Endothelial cell of umbilical vein (primary cell): ENCODE data around the gene GALNT3. TPM values are rescaled to one million over a fixed set of nuclear protein-coding genes. Genes with fewer than 3 reads are reported as not detected.

Experiments
- BruUV-seq: library from RNA; stranded (reverse); fragments of 400-500 nt; replicated peaks from 2 replicates; lab custom pipeline; 2021; lab: Mats Ljungman, UMichigan
- CTCF ChIA-PET: fragments of 300-600, 350-600 bp; sonication (Branson Sonifier 250); formaldehyde crosslinking; loops from one replicate; lab custom pipeline; 2021; ENCODE audit warnings: antibody characterized with exemption, inconsistent platforms; lab: Charles Lee
- POLR2A ChIA-PET: fragments of 300-600, 350-600 bp; sonication (Branson Sonifier 250); formaldehyde crosslinking; loops from one replicate; lab custom pipeline; 2021; ENCODE audit warnings: antibody characterized with exemption, inconsistent platforms; lab: Charles Lee
- DNase-seq: peaks from one replicate; pipeline ENCODE4 v3.0.0-alpha.2; 2011; ENCODE audit warnings: low read depth, low spot score
- FAIRE-seq: peaks from 2 replicates; lab custom pipeline; 2011; peaks lifted over from hg19 to GRCh38; lab: Jason Lieb, UNC
- H2AFZ ChIP-seq: 2 replicates; pipeline ENCODE4 v1.6.0; 2012; ENCODE audit warnings: low read depth, low read length, control low read depth, inconsistent platforms
- H3K27ac ChIP-seq: 2 replicates; pipeline ENCODE4 v1.5.1; 2011; ENCODE audit warnings: low read depth, mild to moderate bottlenecking, control low read depth, low read length, moderate library complexity; ENCODE audit not compliant: insufficient read depth
- H3K27me3 ChIP-seq, 2 experiments: 2 replicates each; pipeline versions ENCODE4 v1.6.0 to v1.6.1; 2011; ENCODE audit warnings: low read length in 2 of 2, mixed read lengths in 1 of 2; ENCODE audit not compliant: control insufficient read depth in 2 of 2, insufficient read depth in 2 of 2
- H3K36me3 ChIP-seq, 2 experiments: 2 replicates in 1 of 2; 3 replicates in 1 of 2; pipeline ENCODE4 v1.5.1; 2011; ENCODE audit warnings: low read length in 2 of 2, mild to moderate bottlenecking in 1 of 2, moderate library complexity in 1 of 2; ENCODE audit not compliant: control insufficient read depth in 2 of 2, insufficient read depth in 2 of 2; ENCODE audit errors: extremely low read depth in 1 of 2
- H3K4me1 ChIP-seq: 3 replicates; pipeline ENCODE4 v1.5.1; 2011; ENCODE audit warnings: mild to moderate bottlenecking, low read length; ENCODE audit not compliant: control insufficient read depth, insufficient read depth; ENCODE audit errors: extremely low read depth
- H3K4me2 ChIP-seq: 2 replicates; pipeline ENCODE4 v1.6.1; 2011; ENCODE audit warnings: low read length, control low read depth, mixed read lengths; ENCODE audit not compliant: insufficient read depth
- H3K4me3 ChIP-seq, 3 experiments: fragments of 200-600 bp in 1 of 3; sonication (generic), shearing (Covaris generic) in 1 of 3; replicated peaks in 1 of 3; 2 replicates each; pipeline ENCODE4 v1.5.1; 2011 to 2016; ENCODE audit warnings: control low read depth in 3 of 3, low read length in 3 of 3, mild to moderate bottlenecking in 2 of 3, inconsistent platforms in 1 of 3, low read depth in 1 of 3, moderate library complexity in 1 of 3; ENCODE audit not compliant: insufficient read depth in 1 of 3
- H3K79me2 ChIP-seq: 2 replicates; pipeline ENCODE4 v1.6.0; 2012; ENCODE audit warnings: low read length, inconsistent platforms; ENCODE audit not compliant: control insufficient read depth, insufficient read depth
- H3K9ac ChIP-seq: replicated peaks from 2 replicates; pipeline ENCODE3; 2011; ENCODE audit warnings: low read length, control low read depth; ENCODE audit not compliant: insufficient read depth; ENCODE audit errors: extremely low read depth
- H3K9me1 ChIP-seq: replicated peaks from 3 replicates; pipeline ENCODE4 v1.6.0; 2011; ENCODE audit warnings: mild to moderate bottlenecking, low read length; ENCODE audit not compliant: control insufficient read depth, insufficient read depth; ENCODE audit errors: extremely low read depth
- H3K9me3 ChIP-seq: replicated peaks from 2 replicates; pipeline ENCODE4 v1.5.1; 2012; ENCODE audit warnings: low read length, inconsistent platforms; ENCODE audit not compliant: control insufficient read depth, insufficient read depth
- H4K20me1 ChIP-seq: replicated peaks from 2 replicates; pipeline ENCODE3; 2011; ENCODE audit warnings: mild to moderate bottlenecking, low read length; ENCODE audit not compliant: control insufficient read depth, insufficient read depth; ENCODE audit errors: extremely low read depth
- CTCF ChIP-seq, 2 donors: IDR thresholded peaks; 1 replicate in 1 of 2; 2 replicates in 1 of 2; pipeline ENCODE4 v1.5.1; 2011; ENCODE audit warnings: low read length in 2 of 2, mild to moderate bottlenecking in 2 of 2, moderate library complexity in 2 of 2, control low read depth in 1 of 2, inconsistent platforms in 1 of 2, low read depth in 1 of 2; ENCODE audit not compliant: insufficient read depth in 1 of 2; ENCODE audit errors: extremely low read depth in 1 of 2
- EZH2 ChIP-seq: IDR thresholded peaks from 2 replicates; pipeline ENCODE4 v1.6.1; 2012; ENCODE audit warnings: borderline replicate concordance, low read depth, mild to moderate bottlenecking, moderate library complexity, low read length, inconsistent platforms; ENCODE audit not compliant: severe bottlenecking
- FOS ChIP-seq: IDR thresholded peaks from 2 replicates; pipeline ENCODE4 v1.6.1; 2011; ENCODE audit warnings: mild to moderate bottlenecking, low read length, moderate library complexity, borderline replicate concordance; ENCODE audit not compliant: insufficient read depth
- GATA2 ChIP-seq: IDR thresholded peaks from 2 replicates; pipeline ENCODE4 v1.7.0; 2011; ENCODE audit warnings: low read depth, mild to moderate bottlenecking, moderate library complexity, mixed read lengths, low read length; ENCODE audit not compliant: insufficient read length, insufficient read depth
- MAX ChIP-seq: IDR thresholded peaks from 2 replicates; pipeline ENCODE4 v1.6.1; 2011; ENCODE audit not compliant: insufficient read depth, insufficient read length
- POLR2A ChIP-seq: IDR thresholded peaks from 2 replicates; pipeline ENCODE4 v1.6.1; 2012; ENCODE audit warnings: low read depth, mild to moderate bottlenecking, control low read depth, low read length
- POLR2AphosphoS5 ChIP-seq: IDR thresholded peaks from 2 replicates; pipeline ENCODE4 v1.6.1; 2012; ENCODE audit warnings: low read depth, mild to moderate bottlenecking, control low read depth, low read length, moderate library complexity; ENCODE audit not compliant: insufficient read depth
- dilution Hi-C: fragments of 300-500 bp; cut with MboI; formaldehyde crosslinking; loops from one replicate; pipeline ENCODE4 v1.15.0; 2019; ENCODE audit warnings: low sequenced_read_pairs; ENCODE audit not compliant: extremely low pct_ligation_motif_present
- intact Hi-C: fragments of 100-400 bp; cut with micrococcal nuclease; formaldehyde crosslinking; loops from one replicate; pipeline ENCODE4 v1.10.0; 2022
- polyA plus RNA-seq, 4 experiments: library from polyadenylated mRNA; depleted of rRNA in 3 of 4; stranded (reverse) in 3 of 4; unstranded in 1 of 4; fragments of >200 nt; gene quantifications; 2 replicates each; pipeline versions ENCODE4 v1.2.1 to v1.2.3, GENCODE V29; 2011 to 2012; ENCODE audit warnings: missing spikeins in 1 of 4
- total RNA-seq: library from RNA; stranded (reverse); gene quantifications from 2 replicates; pipeline ENCODE4 v1.2.3, GENCODE V29; 2021

Gene GALNT3
- total and polyA plus RNA-seq, 2 donors (not counting 3 experiments of a cell fraction or from before 2014, with no cell fraction given), result 0.07 to 0.82 TPM

- Histone ChIP-seq H3K4me2 (no peak overlapping the region), H3K4me3 (no peak overlapping the region), H3K79me2 (no peaks in the 10 kb centered on the region), H2AFZ (no peak overlapping the region), H3K27ac (no peak overlapping the region), H3K27me3 (no peaks in the 10 kb centered on the region), H3K9ac (no peak overlapping the region), H3K36me3 (no peaks in the 10 kb centered on the region), H3K4me1 (no peaks in the 10 kb centered on the region), H3K9me1 (no peaks in the 10 kb centered on the region), H3K9me3 (no peaks in the 10 kb centered on the region), H4K20me1 (no peaks in the 10 kb centered on the region)
- no peak for FAIRE-seq
- ChIA-PET POLR2A (no interaction called here), CTCF (interaction anchor here (1.2 kb wide), 1 partner anchor 128 kb away, joined by 4 read pairs; no protein-coding TSS in a partner anchor)
- intact Hi-C loops, result no loop called here
- dilution Hi-C loops, result no loop called here
- no peak for DNase-seq
- no TSS peak for BruUV-seq
- TF ChIP-seq POLR2A, result no peak
- TF ChIP-seq MAX, result no peak
- TF ChIP-seq POLR2AphosphoS5, result no peak
- TF ChIP-seq FOS, result no peak
- TF ChIP-seq GATA2, result no peak
- TF ChIP-seq CTCF (IDR thresholded peaks at IDR 0.05; ENCODE audit: extremely low read depth in 1 of 2, insufficient read depth in 1 of 2, low read depth in 1 of 2, low read length in 2 of 2), result no peak
- TF ChIP-seq EZH2, result no peak
These were observed 48.1 kb downstream of the GALNT3 start for GRCh38 chr2:165745916-165746315.
